ELF-1 (cell line): Measurements from ENCODE around the gene FUBP3.

Source experiments
- DNase-seq: peaks from one replicate; pipeline ENCODE4 v3.0.0-alpha.2; 2016; ENCODE audit warnings: low read depth, low spot score

Gene FUBP3, protein sequence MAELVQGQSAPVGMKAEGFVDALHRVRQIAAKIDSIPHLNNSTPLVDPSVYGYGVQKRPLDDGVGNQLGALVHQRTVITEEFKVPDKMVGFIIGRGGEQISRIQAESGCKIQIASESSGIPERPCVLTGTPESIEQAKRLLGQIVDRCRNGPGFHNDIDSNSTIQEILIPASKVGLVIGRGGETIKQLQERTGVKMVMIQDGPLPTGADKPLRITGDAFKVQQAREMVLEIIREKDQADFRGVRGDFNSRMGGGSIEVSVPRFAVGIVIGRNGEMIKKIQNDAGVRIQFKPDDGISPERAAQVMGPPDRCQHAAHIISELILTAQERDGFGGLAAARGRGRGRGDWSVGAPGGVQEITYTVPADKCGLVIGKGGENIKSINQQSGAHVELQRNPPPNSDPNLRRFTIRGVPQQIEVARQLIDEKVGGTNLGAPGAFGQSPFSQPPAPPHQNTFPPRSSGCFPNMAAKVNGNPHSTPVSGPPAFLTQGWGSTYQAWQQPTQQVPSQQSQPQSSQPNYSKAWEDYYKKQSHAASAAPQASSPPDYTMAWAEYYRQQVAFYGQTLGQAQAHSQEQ

DNA sequence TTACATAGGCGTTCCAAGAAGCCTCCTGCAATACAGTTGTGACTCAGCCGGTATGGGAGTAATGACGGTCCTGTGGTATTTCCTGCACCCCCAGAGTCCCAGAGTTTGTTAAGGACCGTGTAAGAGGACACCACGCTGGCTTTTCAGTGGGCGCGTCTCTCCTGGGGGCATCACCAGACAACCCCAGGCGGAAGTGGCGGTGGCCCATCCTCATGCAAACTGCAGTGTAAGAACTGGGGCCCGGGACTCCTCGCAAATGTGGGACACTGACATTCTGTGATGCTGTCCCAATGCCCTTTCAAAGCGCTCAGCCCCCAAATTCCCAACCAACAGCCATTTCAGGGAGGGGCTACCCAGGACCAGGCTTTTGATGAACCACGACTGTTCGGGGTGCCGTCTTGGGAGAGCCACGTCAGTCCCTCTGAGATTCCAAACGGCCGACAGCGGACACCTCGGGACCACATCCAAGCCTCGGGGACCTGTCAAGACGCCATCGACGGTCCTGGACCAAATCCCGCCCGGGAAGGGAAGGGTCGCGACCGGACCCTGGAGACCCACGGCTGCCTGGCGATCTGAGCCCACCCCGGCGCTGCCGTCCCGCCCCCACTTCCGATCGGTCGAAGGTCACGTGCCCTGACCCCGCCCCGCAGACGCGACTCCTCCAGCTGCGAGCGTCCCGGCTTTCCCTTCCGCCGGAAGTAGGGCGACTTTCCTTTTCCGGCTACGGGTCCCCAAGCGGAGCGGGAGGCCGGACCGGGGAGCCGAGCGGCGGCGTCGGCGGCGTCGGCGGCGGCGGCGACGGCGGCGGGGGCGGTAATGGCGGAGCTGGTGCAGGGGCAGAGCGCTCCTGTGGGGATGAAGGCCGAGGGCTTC, at the start of gene FUBP3:
Gene FUBP3, plus strand, starts transcription at position 713 of the 873 bp plus-strand sequence. Its CDS starts 104 bp downstream, at position 817.
- DNase-seq = peak; percentile 90

DNA sequence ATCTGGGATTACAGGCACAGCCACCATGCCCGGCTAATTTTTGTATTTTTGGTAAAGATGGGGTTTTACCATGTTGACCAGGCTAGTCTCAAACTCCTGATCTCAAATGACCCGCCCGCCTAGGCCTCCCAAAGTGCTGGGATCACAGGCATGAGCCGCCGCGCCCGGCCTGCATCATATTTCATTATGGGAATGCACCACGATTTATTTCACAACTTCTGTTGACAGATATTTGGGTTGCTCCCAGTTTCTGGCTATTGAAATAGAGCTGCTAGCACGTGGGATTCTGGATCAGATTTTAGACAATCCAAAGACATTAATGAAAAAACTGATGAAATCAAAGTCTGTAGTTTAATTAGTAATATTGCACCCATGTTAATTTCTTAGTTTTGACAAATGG, 48.4 kb upstream of the FUBP3 start:
- no peak for DNase-seq

DNA sequence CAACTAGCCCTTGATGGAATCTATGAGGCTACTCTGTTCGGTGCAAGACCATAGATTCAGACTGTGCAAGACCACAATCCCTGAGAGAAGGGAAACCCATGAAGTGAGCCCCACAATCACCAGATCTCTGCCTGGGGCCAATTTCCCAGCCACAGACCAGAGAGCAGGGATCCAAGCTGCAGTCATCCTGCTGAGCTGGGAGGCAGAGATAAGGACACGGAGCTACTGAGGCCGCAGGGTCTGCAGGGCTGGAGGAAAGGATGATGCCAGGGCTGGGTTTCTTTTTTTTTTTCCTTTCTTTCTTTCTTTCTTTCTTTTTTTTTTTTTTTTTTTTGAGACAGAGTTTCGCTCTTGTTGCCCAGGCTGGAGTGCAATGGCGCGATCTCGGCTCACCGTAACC, 47.7 kb upstream of the FUBP3 start:
- peak; percentile 44 for DNase-seq

DNA sequence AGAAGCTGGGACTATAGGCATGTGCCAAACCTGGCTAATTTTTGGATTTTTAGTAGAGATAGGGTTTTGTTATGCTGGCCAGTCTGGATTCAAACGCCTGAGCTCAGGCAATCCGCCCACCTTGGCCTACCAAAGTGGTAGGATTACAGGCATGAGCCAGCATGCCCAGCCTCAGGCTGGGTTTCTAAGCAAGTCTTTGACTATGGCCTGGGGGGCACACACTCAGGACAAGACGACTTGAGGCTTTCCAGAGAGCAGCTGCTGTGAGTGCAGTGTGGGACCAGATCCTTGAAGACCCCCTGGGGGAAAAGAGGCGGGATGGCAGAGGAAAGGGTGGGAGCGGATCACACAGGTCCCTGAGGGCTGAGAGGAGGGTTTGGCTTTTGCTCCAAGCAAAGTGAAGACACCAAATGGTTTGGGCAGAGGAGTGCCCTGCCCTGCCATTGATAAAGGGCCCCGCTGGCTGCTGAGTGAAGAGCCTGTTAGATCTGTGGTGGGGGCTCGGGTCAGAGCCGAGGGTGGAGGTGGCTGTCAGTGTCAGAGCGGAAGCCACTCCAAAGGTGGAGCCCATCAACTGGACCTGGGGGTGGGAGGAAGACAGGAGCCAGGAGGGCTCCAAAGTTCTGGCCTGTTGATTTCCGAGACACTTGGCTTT, 46.8 kb upstream of the FUBP3 start:
- peak; percentile 75 for DNase-seq

DNA sequence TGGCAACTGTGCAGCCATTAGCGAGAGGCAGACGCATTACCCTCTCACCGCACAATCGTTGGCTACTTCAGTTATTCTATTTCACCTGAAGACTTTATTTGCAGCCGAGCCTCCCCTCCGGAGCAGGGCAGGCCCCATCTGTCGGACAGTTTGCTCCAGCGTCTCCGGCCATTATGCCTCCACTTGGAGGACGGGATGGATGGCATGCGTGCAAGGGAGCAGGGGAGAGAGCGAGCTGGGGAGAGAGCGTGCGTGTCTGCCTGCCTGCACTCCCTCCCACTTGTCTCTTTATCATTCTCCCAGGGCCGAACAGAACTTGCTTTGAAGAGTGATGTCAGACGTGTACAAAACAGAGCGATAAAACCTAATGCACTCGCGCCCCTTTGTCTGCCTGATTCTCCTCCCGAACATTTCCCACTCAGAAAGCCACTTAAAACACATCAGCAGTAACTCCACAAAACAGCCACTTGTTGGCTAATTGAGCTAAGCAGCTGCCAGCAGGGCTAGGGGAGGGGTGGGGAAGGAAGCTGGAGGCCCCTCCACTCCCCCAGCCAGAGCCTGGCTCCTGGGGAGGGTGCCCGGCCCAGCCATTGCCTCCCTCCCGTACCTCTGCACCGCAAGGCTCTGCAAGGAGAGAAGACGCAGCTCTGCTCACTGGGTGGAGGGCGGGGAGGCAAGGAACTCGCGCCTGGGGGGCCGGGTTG, 43.4 kb upstream of the FUBP3 start:
- DNase-seq = peak; percentile 60

DNA sequence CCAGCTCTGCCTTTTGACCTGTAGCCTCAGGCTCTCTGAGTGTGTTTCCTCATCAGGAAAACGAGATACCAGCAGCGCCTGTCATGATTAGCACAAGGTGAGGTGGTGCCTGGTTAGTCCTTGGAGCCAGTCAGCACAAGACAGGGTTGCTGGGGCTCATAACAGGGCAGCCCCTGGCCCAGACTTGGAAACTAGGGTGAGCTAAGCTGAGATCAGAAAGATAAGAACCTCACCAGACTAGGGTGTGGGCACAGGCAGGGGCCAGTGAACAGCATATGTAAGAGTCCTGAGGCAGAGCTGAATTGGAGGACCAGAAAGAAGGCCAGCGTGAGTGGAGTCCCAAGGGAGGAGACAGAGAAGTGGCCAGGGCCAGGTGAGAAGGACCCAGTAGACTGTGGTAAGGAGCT, 42.7 kb upstream of the FUBP3 start:
- DNase-seq = peak; percentile 53

DNA sequence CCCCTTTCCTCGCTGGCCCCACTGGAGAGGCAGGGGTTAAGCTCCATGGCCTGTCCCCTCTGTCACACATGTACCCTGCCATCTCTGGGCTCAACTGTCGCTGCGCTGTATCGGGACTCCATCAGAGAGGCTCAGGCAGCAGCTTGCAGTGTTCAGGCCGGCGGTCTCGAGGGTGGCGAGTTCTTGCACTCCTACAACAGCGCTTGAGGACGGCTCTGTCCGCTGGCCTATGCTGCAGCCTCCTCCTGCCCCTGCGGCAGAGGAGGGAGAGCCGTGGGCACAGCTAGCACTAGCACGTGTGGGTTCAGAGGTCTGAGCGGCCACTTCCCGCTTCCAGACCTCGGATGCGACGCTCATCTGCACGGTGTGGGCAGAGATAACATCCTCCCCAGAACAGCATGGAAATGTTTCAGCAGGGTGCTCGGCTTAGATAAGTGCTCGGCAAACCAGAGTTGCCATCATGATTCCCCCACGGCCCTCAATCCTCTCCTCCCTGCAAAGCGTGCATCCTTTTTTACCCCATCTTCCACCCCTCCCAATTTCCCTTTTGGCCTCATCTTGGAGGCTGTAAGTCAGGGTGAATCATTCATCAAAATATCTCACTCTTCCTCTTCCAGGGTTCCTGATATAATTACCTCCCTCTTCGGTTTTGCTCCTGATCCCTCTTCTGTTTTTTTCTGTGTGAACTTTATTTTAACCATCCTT, 41.9 kb upstream of the FUBP3 start:
- no peak for DNase-seq

DNA sequence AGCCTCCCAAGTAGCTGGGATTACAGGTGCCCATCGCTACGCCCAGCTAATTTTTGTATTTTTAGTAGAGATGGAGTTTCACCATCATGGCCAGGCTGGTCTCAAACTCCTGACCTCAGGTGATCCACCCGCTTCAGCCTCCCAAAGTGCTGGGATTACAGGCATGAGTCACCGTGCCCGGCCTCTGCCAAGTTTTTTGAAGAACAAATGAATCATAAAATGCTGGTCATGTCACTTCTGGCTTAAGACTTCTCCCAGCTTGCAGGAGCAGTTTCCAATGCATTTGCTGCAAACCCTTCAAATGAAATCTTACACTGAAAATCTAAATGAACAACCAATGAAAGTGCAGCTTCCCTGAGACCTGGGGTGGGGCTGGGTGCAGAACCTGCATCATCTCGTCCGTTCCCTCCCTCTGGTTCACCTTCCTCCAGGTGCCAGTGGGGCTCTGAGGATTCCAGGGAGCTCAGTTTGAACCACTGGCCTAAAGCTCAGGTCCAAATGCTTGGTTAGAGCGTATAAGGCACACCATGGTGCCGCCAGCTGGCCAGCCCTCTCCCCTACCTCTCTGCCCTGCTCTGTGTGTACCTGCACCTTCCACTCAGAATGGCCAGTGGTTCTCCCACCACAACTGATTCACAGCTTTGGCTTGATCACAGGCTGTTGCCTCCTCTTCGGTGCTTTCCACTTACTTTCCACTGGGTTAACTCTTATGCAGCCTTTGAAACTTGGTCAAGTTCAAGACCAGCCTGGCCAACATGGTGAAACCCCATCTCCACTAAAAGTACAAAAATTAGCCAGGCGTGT, 39.8 kb upstream of the FUBP3 start:
- no peak for DNase-seq

DNA sequence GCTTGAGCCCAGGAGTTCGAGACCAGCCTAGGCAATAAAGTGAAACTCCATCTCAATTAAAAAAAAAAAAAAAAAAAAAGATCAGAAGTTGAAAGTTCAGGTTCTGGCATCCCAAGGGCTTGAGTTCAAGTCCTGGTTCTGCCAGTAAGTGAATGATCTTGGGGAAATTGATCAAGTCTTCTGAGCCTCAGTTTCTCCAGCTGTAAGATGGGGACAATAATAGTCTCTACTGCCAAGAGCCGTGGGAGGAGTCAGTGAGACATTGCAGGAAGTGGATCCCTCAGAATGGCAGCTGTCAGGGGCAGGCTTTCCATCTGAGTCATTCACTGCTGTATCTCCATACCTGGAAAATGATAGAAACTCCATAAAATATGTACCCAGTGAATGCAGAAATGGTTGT, 37.8 kb upstream of the FUBP3 start:
- DNase-seq = no peak

DNA sequence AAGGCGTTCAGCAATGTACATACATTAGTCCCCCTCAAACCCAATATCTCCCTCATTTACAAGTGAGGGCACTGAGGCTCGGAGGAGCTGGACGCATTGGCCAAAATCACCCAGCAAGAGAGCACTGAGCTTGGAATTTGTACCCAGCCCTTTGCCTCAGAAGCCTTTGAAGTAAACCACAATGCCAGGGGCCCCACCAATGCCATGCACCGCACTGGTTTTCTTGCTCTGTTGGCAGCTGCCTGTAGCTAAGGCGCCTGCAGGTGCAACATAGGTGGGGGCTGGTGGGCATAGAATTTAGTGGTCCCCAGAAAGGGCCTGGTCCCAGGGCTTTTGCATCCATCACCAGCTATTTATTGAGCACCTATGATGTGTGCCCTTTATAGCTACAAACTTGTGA, 37.3 kb upstream of the FUBP3 start:
- no peak for DNase-seq

DNA sequence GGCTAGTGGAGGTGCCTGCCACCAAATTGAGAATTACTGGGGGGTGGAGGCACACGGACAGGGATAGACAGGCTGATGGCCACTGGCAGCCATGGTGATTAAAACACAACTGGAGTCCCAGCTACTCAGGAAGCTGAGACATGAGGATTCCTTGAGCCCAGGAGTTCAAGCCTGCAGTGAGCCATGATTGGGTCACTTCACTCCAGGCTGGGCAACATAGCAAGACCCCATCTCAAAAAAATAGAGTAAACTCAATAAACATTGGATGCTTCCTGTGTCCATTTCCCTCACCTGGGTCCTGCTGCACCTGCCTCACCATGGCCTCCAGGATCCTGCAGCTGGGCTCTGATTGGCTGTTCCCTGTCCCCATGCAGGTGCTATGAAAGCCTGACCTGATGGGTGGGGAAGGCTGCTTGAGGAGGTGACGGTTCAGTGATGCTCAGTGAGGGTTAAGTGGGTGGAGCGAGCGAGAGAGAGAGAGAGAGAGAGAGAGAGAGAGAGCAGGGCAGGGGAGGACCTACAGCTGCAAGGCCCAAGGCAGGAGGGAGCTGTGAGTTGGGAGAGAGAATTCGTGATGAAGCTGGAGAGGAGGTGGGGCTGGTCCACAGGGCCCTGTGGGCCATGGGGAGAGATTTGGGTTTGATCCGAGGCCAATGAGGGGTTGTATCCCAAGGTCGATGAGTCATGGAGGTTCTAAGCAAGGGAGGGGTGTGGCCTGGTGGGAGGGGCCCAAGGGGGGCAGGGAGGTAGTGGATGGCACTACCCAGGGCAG, 36.7 kb upstream of the FUBP3 start:
- no peak for DNase-seq

DNA sequence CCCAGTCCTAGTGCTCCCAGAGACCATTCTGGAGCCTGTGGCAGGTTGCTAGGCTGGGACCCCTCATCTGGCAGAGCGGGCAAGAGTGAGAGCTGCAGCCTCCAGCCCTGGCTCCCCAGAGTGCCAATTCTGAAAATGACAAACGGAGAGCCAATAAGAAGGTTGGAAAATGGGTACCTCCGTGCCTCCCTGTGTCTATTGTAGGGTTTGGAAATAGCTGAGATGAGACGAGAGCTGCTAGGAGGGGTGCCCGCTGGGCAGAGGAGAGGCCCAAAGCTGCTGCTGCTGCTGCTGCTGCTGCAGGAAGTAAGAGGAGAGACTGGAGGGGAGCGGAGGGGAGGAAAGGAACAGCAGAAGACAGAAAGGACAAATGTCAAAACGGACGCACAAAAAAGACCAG, 36.0 kb upstream of the FUBP3 start:
- no peak for DNase-seq

DNA sequence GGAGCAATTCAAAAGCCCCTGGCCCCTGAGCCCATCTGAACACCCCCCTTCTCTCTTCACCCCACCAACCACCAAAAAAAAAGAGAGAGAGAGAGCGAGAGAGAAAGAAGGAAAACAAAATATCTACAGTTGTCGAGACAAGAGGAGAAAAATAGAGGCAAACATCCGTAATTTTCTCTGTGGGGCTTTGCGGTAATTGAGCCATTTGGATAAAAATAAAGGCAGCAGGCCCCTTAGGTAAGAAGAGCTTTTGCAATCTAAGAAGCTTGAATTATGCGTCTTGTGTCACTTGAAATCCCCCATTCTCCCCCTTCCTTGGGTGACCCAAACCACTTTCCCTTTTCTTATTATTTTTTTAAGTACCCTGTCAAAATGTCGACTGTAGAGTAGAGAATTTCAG, 35.5 kb upstream of the FUBP3 start:
- DNase-seq = no peak

DNA sequence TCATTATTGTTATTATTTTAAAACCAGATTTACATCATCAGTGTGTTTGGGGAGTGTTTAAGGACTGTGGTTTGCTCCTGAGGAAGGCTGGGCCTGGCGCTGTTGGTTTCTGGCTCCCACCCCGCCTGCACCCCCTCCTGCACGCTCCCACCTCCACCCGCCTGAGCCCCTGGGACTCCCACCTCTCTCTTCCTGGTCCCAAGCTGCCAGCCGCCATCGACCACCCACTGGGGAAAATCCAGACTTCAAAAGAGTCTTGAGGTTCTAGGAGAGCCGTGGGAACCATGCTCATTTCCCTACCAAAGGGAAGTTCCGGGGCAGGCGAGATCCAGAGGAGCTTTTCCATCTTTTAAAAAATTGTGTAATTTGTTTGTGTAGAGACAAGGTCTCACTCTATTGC, 35.0 kb upstream of the FUBP3 start:
- no peak for DNase-seq

DNA sequence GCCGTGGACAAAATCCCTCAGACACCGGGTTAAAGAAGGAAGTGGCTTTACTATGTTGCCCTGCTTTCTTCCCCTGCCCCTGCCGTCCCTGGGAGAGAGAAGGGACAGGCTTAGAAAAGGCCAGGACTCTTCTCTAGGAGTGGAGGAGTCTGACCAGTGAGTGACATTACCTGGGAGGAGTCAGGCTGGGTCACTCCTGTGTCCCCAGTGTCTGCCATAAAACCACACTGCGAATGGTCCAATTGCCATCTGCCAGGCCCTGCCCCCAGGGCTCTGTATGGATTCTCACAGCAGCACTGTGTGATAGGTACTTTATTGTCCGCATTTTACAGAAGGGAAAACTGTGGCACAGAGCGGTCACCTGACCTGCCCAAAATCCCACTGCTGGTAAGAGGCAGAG, 31.3 kb upstream of the FUBP3 start:
- no peak for DNase-seq

DNA sequence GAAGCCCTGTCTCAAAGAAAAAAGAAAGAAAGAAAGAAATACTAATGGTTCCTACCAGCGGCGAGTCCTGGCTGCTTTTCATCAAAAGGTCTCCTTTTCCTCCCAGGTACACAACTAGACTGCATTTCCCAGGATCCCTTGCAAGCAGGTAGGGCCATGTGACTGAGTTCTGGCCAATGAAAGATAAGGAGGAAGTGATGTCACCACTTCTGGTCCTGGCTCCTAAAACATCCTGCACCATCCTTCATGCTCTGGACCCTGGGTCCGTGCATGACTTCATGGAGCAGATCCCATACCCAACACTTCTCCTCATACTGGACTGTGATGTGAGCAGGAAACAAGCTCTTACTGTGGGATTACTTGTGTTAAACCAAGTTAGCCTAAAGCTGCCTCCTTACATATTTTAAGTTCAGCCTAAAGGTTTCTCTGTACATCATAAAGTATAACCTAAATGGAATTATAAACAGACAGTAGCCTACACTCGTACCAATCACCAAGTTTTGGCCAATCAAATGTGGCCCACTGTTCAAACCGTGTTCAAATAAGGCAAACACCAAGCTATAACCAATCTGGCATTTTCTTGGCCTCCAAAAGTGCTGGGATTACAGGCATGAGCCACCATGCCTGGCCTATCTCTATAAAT, 30.2 kb upstream of the FUBP3 start:
- no peak for DNase-seq

DNA sequence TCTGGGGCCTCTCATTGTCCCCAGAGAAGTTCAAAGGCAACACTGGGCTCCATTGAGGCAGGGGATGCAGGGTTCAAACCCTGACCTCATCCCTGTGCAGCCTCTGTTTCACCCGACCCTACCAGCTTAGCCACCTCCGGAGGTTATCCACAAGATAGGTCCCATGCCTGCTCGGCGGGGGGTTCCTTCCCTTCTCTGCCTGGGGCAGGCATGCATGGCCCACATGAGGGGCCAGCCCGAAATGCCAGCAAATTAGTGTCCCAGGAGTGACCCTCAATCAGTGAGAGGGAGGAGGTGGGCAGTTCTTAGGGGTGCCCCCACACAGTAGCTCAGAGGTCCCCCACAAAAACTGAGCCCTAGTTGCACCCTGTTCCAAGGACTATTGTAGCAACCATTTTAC, 24.8 kb upstream of the FUBP3 start:
- DNase-seq = no peak

DNA sequence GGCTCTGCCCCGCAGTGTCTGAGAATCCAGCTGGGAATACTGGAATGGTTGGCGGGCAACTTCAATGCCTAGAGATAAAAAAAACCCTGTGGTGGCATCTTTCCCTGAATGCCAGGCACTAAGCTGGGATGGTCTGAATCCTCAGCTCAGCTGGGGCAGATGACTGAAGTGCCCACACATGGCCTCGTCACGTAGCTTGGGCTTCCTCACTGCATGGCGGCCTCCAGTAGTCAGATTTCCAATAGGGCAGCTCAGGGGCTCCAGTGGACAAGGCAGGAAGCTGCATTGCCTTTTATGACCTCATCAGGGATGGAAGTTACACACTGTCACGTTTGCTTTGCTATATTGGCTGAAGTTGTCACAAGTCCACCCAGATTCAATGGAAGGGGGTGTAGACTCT, 24.3 kb upstream of the FUBP3 start:
- DNase-seq = no peak

DNA sequence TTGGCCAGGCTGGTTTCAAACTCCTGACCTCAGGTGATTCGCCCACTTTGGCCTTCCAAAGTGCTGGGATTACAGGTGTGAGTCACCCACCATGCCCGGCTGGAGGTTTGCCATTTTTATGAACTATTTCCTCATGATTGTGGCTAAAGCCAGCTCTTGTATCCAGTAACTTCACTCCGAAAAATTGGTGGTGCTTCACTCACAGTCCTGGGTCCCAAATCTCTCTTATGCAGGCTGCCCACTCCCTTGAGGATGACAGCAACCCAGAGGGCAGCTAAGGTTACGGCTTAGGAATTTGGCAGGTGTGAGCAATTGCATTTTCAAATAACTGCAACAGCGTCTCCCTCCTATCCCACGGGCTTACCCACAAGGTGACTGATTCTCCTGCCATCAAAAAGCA, 23.4 kb upstream of the FUBP3 start:
- DNase-seq = no peak
